Neural progenitor cell (in vitro differentiated cells): ENCODE data around the gene NPEPL1. TPM values are rescaled to one million over a fixed set of nuclear protein-coding genes. Genes with fewer than 3 reads are reported as not detected.

Experiments used
- DNase-seq: peaks from one replicate; pipeline ENCODE4 v3.0.0-alpha.2; 2016; ENCODE audit warnings: low spot score
- H2AFZ ChIP-seq: fragments of 200-600 bp; sonication (generic); replicated peaks from 2 replicates; pipeline ENCODE4 v1.6.1; 2016; ENCODE audit warnings: antibody characterized with exemption
- H3F3A ChIP-seq: fragments of 200-600 bp; sonication (generic); 2 replicates; pipeline ENCODE4 v1.6.1; 2016; ENCODE audit warnings: antibody characterized with exemption, low read depth
- H3K27ac ChIP-seq: fragments of 200-600 bp; sonication (generic); 2 replicates; pipeline ENCODE4 v1.5.1; 2016; ENCODE audit warnings: mild to moderate bottlenecking
- H3K27me3 ChIP-seq: fragments of 200-600 bp; sonication (generic); 2 replicates; pipeline ENCODE4 v1.6.1; 2016; ENCODE audit warnings: mild to moderate bottlenecking, moderate library complexity
- H3K36me3 ChIP-seq: fragments of 200-600 bp; sonication (generic); 2 replicates; pipeline ENCODE4 v1.5.1; 2016
- H3K4me1 ChIP-seq: fragments of 200-600 bp; sonication (generic); 2 replicates; pipeline ENCODE4 v1.6.1; 2016; ENCODE audit warnings: mixed run types
- H3K4me2 ChIP-seq: fragments of 200-600 bp; sonication (generic); 2 replicates; pipeline ENCODE4 v1.6.1; 2016
- H3K4me3 ChIP-seq: fragments of 200-600 bp; sonication (generic); 2 replicates; pipeline ENCODE4 v1.5.1; 2016
- H3K79me2 ChIP-seq: fragments of 200-600 bp; sonication (generic); 2 replicates; pipeline ENCODE4 v1.6.1; 2016; ENCODE audit warnings: low read depth
- H3K9ac ChIP-seq: fragments of 200-600 bp; sonication (generic); 2 replicates; pipeline ENCODE4 v1.6.1; 2016
- H3K9me3 ChIP-seq: fragments of 200-600 bp; sonication (generic); 2 replicates; pipeline ENCODE4 v1.5.1; 2016; ENCODE audit warnings: low read depth
- H4K20me1 ChIP-seq: fragments of 200-600 bp; sonication (generic); 2 replicates; pipeline ENCODE4 v1.6.1; 2016; ENCODE audit warnings: low read depth
- H3K27ac Mint-ChIP-seq: 3 replicates; pipeline ENCODE4 v1.8.0; 2021; ENCODE audit warnings: mixed read lengths
- H3K27me3 Mint-ChIP-seq: 2 replicates; pipeline ENCODE4 v1.8.0; 2022; ENCODE audit warnings: low read depth, mild to moderate bottlenecking, inconsistent platforms, moderate library complexity, mixed read lengths; ENCODE audit not compliant: insufficient read depth
- H3K36me3 Mint-ChIP-seq: 3 replicates; pipeline ENCODE4 v1.8.0; 2021; ENCODE audit warnings: mixed read lengths
- H3K4me1 Mint-ChIP-seq: 3 replicates; pipeline ENCODE4 v1.8.0; 2021; ENCODE audit warnings: mixed read lengths
- H3K4me3 Mint-ChIP-seq: 3 replicates; pipeline ENCODE4 v1.8.0; 2021; ENCODE audit warnings: mild to moderate bottlenecking, moderate library complexity, mixed read lengths
- H3K9me3 Mint-ChIP-seq: 3 replicates; pipeline ENCODE4 v1.8.0; 2020; ENCODE audit warnings: mixed read lengths
- EZH2 ChIP-seq: fragments of 200-600 bp; sonication (generic); IDR thresholded peaks from 2 replicates; pipeline ENCODE4 v1.6.1; 2017; ENCODE audit warnings: antibody characterized with exemption, mild to moderate bottlenecking, moderate library complexity
- EZH2phosphoT487 ChIP-seq: fragments of 200-600 bp; sonication (generic); IDR thresholded peaks from 2 replicates; pipeline ENCODE4 v1.6.1; 2017; ENCODE audit warnings: antibody characterized with exemption
- total RNA-seq: library from RNA; depleted of rRNA; stranded (reverse); fragments of >200 nt; gene quantifications from 2 replicates; pipeline ENCODE4 v1.2.3, GENCODE V29; 2015; ENCODE audit warnings: low replicate concordance
- TF ChIP-seq, protein P1 (sequence below): fragments of 200-600 bp; sonication (generic); IDR thresholded peaks from 2 replicates; pipeline ENCODE4 v1.5.1; 2017; ENCODE audit warnings: antibody characterized with exemption, mild to moderate bottlenecking

NPEPL1 gene
- total RNA-seq, 1 donor from 2014 or later: 10.9 TPM

DNA sequence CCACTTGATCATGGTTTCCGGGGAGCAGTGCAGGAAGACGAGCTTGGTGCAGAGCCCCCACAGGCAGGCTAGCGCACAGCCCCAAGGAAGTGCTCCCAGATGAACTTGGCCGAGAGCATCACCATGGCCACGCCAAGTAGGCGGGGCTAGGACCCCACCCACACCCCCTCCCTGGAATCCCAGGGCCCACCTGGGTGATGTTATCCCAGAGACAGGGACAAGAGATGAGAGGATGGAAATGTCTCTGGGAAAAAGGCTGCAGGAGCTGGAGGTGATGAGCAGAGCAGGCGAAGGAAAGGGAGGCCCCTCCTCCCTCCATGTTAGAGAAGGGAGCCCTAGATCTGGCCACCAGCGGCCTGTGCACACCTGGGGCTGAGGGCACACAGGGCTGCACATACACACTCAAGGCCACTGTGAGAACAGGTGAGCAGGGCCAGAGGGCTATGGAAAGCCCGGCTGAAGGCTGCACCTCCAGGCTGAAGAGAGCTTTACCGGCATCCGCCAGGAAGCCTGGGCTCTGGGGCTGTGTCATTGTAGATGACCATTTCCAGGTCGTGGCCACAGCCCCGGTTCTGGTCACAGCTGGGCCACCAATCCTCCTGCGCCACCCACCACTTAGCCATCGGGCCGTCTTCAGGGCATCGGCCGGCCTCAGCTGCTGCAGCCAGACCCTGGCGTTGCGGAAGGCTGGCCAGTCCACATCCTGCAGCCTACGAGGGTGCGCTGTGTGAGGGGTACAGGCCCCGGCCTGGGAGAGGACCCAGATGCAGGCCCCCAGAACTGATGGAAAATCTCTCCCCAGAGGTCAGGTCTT is 24.9 kb downstream of the NPEPL1 start:
- H3K27ac Mint-ChIP-seq: no peak overlapping the region
- Histone ChIP-seq H3K4me2 (no peak overlapping the region), H3K9ac (no peak overlapping the region), H3K27ac (no peak overlapping the region), H3K9me3 (no peaks in the 10 kb centered on the region), H4K20me1 (no peaks in the 10 kb centered on the region), H3K79me2 (no peaks in the 10 kb centered on the region), H3K27me3 (no peaks in the 10 kb centered on the region), H3K4me3 (no peak overlapping the region), H3F3A (no peaks in the 10 kb centered on the region), H3K36me3 (no peaks in the 10 kb centered on the region), H3K4me1 (peaks cover 7% of the 10 kb centered on the region), H2AFZ (no peak overlapping the region)
- H3K9me3 Mint-ChIP-seq: no peaks in the 10 kb centered on the region
- TF ChIP-seq EZH2phosphoT487 (no peak), EZH2 (no peak)
- TF ChIP-seq, protein P1, sequence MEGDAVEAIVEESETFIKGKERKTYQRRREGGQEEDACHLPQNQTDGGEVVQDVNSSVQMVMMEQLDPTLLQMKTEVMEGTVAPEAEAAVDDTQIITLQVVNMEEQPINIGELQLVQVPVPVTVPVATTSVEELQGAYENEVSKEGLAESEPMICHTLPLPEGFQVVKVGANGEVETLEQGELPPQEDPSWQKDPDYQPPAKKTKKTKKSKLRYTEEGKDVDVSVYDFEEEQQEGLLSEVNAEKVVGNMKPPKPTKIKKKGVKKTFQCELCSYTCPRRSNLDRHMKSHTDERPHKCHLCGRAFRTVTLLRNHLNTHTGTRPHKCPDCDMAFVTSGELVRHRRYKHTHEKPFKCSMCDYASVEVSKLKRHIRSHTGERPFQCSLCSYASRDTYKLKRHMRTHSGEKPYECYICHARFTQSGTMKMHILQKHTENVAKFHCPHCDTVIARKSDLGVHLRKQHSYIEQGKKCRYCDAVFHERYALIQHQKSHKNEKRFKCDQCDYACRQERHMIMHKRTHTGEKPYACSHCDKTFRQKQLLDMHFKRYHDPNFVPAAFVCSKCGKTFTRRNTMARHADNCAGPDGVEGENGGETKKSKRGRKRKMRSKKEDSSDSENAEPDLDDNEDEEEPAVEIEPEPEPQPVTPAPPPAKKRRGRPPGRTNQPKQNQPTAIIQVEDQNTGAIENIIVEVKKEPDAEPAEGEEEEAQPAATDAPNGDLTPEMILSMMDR: no peak
- peaks cover 15% of the 10 kb centered on the region for H3K4me1 Mint-ChIP-seq
- H3K27me3 Mint-ChIP-seq: peaks cover 8% of the 10 kb centered on the region
- H3K36me3 Mint-ChIP-seq: no peaks in the 10 kb centered on the region
- DNase-seq: no peak
- no peak overlapping the region for H3K4me3 Mint-ChIP-seq

DNA sequence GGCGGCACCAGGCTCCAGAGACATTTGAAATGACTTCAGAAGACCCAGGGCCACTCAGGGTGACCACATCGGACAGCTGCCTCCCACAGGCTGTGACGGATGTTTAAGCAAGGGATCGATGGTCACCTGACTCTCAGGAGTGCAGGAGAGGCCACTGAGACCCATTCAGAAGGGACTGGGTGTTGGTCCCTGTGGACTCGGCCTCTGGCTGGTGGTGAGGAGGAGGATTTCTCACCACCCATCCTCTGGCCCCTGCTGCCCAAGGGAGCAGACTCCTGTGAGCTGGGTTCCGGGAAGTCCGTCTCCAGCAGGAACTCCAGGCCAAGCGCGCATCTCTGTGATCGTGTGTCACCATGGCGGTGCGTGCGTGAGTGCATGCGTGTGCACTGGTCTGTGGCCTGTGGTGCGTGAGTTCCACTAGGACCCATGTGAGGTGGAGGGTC is 25.5 kb downstream of the NPEPL1 start:
- H3K27me3 ChIP-seq: no peaks in the 10 kb centered on the region
- H3K9ac ChIP-seq: no peak overlapping the region
- H3K4me2 ChIP-seq: no peak overlapping the region
- Mint-ChIP-seq H3K36me3 (no peaks in the 10 kb centered on the region), H3K9me3 (no peaks in the 10 kb centered on the region), H3K4me3 (no peak overlapping the region), H3K27ac (no peak overlapping the region), H3K27me3 (peaks cover 10% of the 10 kb centered on the region), H3K4me1 (peaks cover 22% of the 10 kb centered on the region)
- DNase-seq: no peak
- no peak overlapping the region for H3K27ac ChIP-seq
- no peaks in the 10 kb centered on the region for H3K79me2 ChIP-seq
- no peak overlapping the region for H2AFZ ChIP-seq
- H3F3A ChIP-seq: no peaks in the 10 kb centered on the region
- peaks cover 7% of the 10 kb centered on the region for H3K4me1 ChIP-seq
- H4K20me1 ChIP-seq: no peaks in the 10 kb centered on the region
- H3K36me3 ChIP-seq: no peaks in the 10 kb centered on the region
- no peaks in the 10 kb centered on the region for H3K9me3 ChIP-seq
- no peak overlapping the region for H3K4me3 ChIP-seq
- TF ChIP-seq, protein P1: no peak
- TF ChIP-seq EZH2phosphoT487 (no peak), EZH2 (no peak)

DNA sequence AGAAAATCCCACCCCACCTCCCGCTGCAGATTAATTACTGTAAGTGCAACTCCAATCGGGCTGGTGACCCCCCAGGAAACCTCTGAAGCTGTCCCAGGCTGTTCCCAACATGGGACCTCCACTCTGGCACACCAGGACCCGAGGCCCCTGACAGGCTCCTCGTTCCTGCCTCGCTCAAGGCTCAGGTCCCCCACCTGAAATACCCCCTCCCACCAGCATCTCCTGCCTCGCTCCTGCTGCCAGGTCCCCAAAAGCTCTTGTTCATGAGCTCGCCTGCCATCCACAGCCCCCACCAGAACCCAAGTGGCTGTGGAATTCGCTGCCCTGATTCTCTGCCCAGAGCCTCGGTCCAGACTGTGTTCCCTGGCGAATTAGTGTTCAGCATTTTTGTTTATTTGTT is 26.1 kb downstream of the NPEPL1 start:
- no peak for TF ChIP-seq EZH2phosphoT487
- TF ChIP-seq, protein P1: no peak
- no peak for TF ChIP-seq EZH2
- Mint-ChIP-seq H3K36me3 (no peaks in the 10 kb centered on the region), H3K27me3 (peaks cover 9% of the 10 kb centered on the region), H3K27ac (peak overlapping the region; percentile 46), H3K9me3 (no peaks in the 10 kb centered on the region), H3K4me1 (peaks cover 23% of the 10 kb centered on the region), H3K4me3 (no peak overlapping the region)
- Histone ChIP-seq H2AFZ (no peak overlapping the region), H3K4me1 (peaks cover 7% of the 10 kb centered on the region), H3K27ac (no peak overlapping the region), H3K27me3 (no peaks in the 10 kb centered on the region), H4K20me1 (no peaks in the 10 kb centered on the region), H3K79me2 (no peaks in the 10 kb centered on the region), H3K4me3 (no peak overlapping the region), H3K36me3 (no peaks in the 10 kb centered on the region), H3K9me3 (no peaks in the 10 kb centered on the region), H3F3A (no peaks in the 10 kb centered on the region), H3K9ac (no peak overlapping the region), H3K4me2 (no peak overlapping the region)
- DNase-seq: no peak
